Adrenal gland (tissue), 5 donors: ENCODE data around the gene TLX1.

Experiments used
- POLR2A ChIP-seq, 2 donors: fragments of 450-650 bp; IDR thresholded peaks; one replicate each; pipeline ENCODE4 v1.6.1; 2017; ENCODE audit warnings: antibody characterized with exemption in 2 of 2, mild to moderate bottlenecking in 2 of 2, moderate library complexity in 1 of 2
- TF ChIP-seq, protein P1 (sequence below), 6 experiments: fragments of 450-650 bp in 4 of 6; fragments of 200-600 bp in 2 of 6; sonication (generic) in 1 of 6; IDR thresholded peaks; 1 replicate in 5 of 6; 2 replicates in 1 of 6; pipeline versions ENCODE4 v1.5.1 to v1.8.0; 2016 to 2021; ENCODE audit warnings: antibody characterized with exemption in 6 of 6, mild to moderate bottlenecking in 2 of 6, moderate library complexity in 1 of 6
- donor health status: DM: no; HTN: no; CAD: no.

GRCh38 chr10:101096378-101096777 is 34.7 kb upstream of the TLX1 start:
- no peak for TF ChIP-seq POLR2A (IDR thresholded peaks at IDR 0.05)
- TF ChIP-seq, protein P1, sequence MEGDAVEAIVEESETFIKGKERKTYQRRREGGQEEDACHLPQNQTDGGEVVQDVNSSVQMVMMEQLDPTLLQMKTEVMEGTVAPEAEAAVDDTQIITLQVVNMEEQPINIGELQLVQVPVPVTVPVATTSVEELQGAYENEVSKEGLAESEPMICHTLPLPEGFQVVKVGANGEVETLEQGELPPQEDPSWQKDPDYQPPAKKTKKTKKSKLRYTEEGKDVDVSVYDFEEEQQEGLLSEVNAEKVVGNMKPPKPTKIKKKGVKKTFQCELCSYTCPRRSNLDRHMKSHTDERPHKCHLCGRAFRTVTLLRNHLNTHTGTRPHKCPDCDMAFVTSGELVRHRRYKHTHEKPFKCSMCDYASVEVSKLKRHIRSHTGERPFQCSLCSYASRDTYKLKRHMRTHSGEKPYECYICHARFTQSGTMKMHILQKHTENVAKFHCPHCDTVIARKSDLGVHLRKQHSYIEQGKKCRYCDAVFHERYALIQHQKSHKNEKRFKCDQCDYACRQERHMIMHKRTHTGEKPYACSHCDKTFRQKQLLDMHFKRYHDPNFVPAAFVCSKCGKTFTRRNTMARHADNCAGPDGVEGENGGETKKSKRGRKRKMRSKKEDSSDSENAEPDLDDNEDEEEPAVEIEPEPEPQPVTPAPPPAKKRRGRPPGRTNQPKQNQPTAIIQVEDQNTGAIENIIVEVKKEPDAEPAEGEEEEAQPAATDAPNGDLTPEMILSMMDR (IDR thresholded peaks at IDR 0.05) = no peak
